22Rv1 (cell line): Measurements from ENCODE around the gene EHMT1.

Experiments
- ZFX ChIP-seq: fragments of 450-650 bp; IDR thresholded peaks from 2 replicates; pipeline ENCODE4 v1.6.1; 2017; ENCODE audit warnings: antibody characterized with exemption, borderline replicate concordance
- TF ChIP-seq, protein P1 (sequence below): fragments of 450-650 bp; IDR thresholded peaks from 2 replicates; pipeline ENCODE4 v1.5.1; 2017; ENCODE audit warnings: mild to moderate bottlenecking

DNA sequence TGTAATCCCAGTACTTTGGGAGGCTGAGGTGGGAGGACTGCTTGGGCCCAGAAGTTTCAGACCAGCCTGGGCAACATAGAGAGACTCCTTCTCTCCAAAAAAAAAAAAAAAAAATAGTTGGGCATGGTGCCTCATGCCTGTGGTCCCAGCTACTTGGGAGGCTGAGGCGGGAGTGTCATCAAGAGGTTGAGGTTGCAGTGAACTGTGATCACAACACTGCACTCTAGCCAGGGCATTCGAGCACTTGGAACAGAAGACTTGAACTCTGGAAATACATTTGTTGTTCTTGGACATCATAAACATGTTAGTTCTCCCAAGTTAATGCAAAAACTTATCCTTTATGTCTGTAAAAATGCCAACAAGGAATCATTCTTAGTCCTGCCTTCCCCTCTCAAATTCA is 29.6 kb downstream of the EHMT1 start:
- TF ChIP-seq, protein P1, sequence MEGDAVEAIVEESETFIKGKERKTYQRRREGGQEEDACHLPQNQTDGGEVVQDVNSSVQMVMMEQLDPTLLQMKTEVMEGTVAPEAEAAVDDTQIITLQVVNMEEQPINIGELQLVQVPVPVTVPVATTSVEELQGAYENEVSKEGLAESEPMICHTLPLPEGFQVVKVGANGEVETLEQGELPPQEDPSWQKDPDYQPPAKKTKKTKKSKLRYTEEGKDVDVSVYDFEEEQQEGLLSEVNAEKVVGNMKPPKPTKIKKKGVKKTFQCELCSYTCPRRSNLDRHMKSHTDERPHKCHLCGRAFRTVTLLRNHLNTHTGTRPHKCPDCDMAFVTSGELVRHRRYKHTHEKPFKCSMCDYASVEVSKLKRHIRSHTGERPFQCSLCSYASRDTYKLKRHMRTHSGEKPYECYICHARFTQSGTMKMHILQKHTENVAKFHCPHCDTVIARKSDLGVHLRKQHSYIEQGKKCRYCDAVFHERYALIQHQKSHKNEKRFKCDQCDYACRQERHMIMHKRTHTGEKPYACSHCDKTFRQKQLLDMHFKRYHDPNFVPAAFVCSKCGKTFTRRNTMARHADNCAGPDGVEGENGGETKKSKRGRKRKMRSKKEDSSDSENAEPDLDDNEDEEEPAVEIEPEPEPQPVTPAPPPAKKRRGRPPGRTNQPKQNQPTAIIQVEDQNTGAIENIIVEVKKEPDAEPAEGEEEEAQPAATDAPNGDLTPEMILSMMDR, result no peak
- no peak for TF ChIP-seq ZFX
